Endometrial microvascular endothelial cells (primary cell): ENCODE measurements around the gene GGTLC1. TPM values are rescaled to one million over a fixed set of nuclear protein-coding genes. Genes with fewer than 3 reads are reported as not detected.

Experiments
- in situ Hi-C: cut with HindIII; loops from 2 replicates; pipeline ENCODE4 v1.10.0; 2017; ENCODE audit warnings: low sequenced_read_pairs, low pct_unique_long_range_greater_than_20kb; ENCODE audit errors: inconsistent ontology term
- total RNA-seq: library from RNA; depleted of rRNA; stranded (reverse); fragments of >200 nt; gene quantifications from one replicate; pipeline ENCODE4 v1.2.3, GENCODE V29; 2015; ENCODE audit errors: inconsistent ontology term

GGTLC1 gene
- total RNA-seq, 1 donor from 2014 or later: not detected

DNA sequence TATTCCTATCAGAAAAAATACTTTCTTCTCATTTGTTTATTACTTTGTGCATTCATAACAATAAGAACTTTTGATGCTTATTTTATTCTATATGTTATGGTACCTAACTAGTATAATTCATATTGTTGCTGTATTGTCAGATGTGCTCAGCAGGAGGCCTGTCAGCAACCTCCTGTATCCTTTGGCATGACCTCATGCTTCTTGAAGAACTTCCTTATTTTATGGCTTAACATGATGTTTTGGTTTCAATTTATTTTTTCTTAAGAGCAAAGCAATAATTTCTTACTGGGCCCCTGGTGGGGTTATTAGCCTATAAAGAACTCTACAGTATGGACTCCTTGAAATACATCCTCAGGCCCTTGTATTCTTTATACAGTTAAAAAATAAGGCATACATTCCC, 17.3 kb downstream of the GGTLC1 start:
- in situ Hi-C loops: no loop called here

DNA sequence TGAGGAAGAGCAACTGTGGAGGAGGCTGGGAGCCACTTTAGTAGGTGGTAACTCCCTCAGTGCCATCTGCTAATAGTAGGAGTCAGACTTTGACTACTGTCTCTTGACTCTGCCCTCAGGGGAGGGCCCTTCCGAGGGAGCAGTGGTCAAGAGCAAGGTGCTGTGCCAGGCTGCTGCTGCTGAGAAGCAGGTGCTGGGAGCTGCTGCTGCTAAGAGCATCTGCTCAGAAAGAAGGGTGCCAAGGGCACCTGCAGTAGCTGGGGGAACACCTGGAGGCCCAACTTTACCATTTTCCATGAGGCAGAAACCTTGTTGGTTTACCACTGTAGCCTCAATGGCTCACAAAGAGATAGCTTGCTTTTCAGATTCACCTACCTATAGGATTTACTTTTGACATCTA, 18.5 kb downstream of the GGTLC1 start:
- in situ Hi-C loops: no loop called here

DNA sequence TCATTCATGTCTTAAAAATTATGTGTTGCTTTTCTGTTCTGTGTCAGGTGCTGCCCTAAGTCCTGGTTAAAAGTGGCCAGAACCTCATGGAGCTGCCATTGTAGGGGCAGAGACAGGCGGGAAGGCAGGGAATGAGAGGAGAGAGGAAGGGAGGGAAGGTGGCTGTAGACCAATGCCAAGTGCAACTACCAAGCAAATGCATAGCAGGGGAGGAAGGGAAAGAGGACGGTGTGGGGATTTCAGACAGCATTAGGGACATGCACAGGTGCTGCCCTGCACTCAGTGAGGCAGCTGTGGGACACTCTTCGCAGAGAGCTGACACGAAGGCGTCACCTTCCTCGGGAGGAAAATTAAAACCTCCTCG, 21.0 kb downstream of the GGTLC1 start:
- in situ Hi-C loops: no loop called here

DNA sequence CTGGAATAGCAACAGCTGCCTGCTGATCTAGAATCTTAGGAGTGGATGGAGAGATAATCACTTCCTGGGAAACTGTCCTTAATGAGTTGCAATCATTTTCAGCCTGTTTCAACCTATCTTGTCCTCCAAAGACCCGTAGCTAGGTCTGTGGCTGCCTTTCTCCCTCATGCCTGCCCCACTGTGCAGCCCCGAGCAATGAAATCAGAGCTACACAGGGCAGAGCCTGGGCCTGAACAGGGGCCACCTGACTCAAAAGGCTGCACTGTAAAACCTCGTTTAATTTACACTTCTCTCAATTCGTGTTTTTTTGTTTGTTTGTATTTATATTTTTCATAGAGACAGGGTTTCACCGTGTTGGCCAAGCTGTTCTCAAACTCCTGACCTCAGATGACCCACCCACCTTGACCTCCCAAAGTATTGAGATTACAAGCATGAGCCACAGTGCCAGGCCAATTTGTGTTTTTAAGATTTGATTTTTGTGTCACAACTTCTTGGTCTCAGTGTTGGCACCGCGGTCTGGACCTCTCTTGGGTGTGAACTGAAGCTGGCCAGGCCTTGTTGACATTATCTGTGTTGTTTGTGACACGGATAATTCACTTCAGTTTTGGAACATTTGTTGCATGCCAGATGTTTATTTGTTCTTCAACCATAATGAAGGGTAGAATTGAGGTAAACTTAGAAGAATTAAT, 21.5 kb downstream of the GGTLC1 start:
- in situ Hi-C loops: no loop called here

DNA sequence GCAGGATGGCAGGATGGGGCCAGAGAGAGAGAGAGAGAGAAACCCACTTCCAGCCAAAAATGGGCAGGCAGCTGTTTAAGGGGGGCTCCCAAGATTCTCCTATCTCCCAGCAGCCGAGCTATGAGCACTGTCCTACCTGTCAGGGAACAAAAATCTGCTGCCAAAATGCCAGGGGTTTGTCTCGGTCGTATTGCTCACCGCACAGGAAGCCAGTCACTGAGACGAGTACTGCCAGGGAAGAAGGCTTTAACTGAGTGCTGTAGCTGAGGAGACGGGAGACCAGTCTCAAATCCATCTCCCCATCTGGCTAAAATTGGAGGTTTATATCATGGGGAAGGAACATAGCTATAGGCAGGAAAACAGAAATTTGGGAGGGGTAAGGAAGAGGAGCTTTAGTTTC, 22.3 kb downstream of the GGTLC1 start:
- in situ Hi-C loops: no loop called here

DNA sequence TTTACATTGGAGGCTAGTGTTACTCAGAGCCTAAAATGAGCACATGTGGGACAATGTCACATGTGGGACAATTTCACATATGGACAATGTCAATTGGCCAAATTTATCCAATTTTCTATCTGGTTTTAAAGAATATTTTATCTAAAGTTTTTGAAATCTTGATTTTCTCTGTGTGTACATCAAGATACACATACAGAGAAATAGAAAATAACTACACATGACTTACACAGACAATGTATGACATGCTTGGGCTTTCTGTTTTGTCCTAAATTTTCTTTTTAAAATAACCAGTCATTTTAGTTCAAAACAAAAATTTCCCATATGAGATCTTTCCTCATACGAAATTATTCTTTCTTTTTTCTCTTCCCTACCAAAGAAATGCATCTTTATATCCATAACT, 24.6 kb downstream of the GGTLC1 start:
- in situ Hi-C loops: no loop called here

DNA sequence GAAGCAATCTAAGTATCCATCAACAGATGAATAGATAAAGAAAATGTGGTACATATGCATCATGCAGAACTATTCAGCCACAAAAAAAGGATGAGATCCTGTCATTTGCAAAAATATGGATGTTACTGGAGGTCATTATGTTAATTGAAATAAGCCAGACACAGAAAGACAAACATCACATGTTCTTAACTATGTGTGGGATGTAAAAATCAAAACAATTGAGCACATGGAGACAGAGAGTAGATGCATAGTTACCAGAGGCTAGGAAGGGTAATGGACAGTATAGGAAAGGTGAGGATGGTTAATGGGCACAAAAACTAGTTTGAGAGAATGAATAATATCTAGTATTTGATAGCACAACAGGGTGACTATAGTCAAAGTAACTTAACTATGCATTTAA, 26.3 kb downstream of the GGTLC1 start:
- in situ Hi-C loops: no loop called here

DNA sequence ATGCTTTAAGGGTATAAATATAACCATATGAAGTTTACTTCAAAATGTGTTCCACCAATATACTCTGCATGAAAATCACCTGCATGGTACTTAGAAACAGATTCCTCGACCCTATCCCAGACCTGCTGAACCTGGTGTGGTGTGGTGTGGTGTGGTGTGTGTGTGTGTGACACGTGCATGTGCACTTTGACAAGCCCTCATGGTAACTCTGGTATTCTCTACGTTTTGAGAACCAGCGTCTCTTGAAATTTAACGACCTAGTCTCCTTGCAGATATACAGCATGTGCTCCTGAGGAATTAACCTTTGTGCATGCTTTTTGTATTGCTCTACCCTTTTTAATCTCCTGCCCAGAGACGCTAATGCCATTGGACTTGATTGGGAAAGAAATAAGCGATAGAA, 29.5 kb downstream of the GGTLC1 start:
- in situ Hi-C loops: no loop called here

DNA sequence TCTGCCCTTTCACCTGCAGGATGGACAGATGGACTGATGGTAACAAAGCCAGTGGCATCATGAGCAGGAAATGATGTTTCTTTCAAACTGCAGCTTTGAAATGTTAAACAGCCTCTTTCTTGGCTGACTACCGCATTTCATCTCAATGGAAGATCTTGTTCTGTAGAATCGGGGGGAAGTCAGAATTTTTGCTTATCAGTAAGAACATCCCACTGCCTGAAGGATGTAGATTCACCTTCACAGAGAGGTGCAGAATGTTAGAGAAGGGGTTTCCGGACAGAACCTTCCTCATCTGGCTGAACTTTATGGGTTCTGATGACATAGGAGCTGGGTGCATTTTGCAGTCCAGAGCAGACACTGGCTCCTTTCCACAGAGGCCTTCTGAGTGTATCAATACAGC, 32.7 kb downstream of the GGTLC1 start:
- in situ Hi-C loops: no loop called here

DNA sequence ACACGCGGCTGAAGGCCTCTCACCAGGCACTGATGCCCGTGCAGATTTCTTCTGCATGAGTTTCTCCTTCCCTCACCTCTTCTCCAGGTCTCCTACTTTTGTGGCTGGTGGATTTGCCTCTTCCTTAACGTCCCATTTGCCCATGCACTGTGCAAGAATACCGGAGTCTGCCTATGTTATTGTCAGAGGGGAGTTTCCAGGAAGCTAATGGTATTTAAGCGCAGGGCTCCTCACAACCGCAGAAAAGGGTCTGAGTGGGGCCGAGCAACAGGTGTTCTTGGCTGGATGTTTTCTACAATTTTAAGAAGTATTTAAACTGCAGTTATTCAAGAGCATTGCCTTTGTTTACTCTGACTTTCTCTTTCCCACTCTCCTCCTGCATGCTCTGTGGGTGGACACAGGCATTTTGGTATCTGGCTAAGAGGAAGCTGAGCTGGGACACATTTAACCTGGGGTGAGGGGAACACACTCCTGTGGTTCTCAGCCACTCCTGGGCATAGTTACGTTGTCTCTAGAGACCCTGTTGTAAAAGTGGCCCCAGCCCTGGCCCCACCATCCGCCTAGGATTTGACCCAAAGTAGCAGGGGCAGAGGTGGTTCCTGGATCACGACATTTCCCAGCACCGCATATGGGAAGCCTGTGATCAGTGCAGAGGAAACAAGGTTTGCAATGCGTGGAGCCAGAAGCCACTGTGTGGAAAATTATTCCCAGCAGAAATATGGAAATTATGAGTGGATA, 34.4 kb downstream of the GGTLC1 start:
- in situ Hi-C loops: no loop called here

DNA sequence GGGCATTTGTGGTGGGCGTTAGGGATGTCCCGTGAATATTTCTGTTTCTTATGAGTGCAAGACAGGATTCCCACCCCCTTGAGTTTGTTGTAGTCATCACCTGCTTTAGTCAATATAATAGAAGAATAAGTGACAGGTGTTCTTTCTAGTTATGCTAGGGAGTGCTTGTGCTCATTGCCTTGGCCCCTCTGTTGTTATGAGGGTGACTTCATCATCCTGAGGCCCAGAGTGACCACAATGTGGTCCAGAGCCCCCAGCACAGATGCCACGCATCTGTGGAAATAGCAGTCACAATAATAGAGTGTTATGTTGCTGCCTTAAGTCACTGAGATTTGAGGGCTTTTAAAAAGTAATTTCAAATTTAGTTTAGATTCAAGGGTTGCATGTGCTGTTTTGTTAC, 42.4 kb downstream of the GGTLC1 start:
- in situ Hi-C loops: no loop called here

DNA sequence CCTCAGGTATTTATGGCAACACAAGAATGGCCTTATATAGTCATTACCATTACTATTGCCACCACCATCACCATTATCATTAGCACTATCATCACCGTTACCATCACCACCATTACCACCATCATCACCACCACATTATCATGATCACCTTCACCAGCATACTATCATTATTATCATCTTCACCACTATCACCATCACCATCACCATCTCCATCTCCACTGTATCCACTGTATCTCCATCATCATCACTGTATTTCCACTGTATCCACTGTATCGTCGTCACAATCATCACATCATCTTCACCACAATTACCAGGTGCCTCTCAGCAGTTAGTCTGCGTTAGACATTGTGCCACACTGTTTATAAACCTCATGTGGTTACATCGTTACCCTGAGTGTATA, 45.3 kb downstream of the GGTLC1 start:
- in situ Hi-C loops: no loop called here

DNA sequence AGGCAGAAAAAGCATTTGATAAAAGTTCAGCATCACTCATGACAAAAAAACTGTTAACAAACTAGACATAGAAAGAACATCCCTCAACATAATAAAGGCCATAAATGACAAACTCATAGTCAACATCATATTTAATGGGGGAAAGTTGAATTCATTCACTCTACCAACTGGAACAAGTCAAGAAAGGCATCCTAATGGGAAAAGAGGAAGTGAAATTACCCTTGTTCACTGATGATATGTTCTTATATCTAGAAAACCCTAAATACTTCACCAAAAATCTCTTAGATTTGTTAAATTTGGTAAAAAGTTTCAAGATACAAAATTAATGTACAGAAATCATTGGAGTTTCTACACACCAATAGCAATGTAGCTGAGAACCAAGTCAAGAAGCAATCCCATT, 48.9 kb downstream of the GGTLC1 start:
- in situ Hi-C loops: no loop called here

DNA sequence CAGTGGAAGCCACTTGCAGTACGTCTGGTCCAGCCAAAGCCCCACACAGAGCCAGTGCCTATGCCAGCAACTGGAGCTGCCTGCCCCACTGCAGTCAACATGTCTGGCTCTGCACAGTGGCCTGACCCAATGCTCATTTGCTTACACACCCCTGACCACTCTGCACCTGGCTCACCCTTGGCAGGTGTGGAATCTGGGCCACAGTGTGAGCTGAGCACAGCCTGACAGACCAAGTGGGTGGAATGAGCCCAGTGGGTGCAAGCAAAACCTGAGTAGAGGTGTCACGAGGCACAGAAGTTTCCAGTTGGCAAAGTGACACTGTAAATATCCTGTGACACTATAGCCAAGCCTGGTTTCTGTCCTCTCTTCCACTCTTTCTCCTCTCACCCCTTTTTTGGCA, 49.5 kb downstream of the GGTLC1 start:
- in situ Hi-C loops: no loop called here

DNA sequence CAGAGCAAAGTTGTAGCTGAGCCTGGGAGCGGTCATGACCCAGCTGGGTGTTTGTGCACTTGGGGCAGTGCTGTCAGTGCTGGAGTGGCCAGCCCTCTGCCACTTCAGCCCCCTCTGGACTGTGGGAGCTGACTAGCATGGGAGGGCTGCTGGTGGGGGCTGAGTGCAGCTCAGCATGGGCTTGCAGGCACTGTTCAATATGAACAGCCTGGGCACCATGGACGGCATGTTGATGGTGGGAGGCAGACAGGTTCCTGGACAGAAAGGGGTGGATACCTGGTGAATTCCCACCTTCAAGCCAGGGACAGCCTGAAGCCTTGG, 50.5 kb downstream of the GGTLC1 start:
- in situ Hi-C loops: no loop called here

DNA sequence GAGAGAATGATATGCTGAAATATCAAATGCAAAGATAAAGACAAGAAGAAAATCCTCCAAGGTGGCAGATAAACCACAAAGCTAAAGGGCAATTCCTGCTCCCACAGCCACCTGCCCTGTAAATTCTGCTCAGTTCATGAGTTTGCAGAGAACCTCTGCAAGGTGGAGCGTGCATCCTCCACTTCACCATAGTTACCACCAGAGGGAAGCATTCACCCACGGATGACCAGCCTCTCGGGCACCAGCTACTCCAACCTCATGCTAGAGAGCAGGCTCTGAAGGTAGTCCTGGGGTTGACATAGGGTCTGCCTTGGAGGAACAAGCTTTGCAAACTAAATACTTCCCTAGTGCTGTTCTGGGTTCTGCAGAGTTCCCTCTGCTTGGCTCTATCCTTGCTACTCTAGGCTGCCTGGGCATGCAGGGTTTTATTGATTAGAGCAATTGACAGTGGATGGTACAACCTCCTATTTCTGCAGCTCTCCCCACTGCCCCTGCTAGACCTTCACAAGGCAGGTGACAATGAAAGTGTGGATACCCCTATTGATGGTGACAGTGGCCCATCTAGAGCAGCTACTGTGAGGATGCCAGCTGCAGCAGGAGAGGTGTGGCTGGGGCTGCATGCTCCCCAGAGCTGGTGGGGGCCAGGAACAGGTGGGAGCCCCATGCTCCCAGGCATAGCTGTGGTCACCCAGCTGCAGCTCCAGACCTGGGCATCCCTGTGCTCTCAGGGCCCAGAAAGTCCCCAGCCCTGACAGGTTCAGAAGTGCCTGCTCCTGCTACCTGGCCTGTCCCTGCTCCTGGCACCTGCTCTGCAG, 51.1 kb downstream of the GGTLC1 start:
- in situ Hi-C loops: no loop called here
